ENCODE data around the gene KRT9.
"Not testable (repeated sequence)": the region's sequence is repeated elsewhere in the genome, so short reads cannot be mapped to it uniquely, and the experiment has no call there.

Gene KRT9

GRCh38 chr17:41571561-41572434 is at the start of gene KRT9:
KRT9 (minus strand) TSS chr17:41572059; CDS start chr17:41571992, 67 bp downstream.
- no peak for DNase-seq

GRCh38 chr17:41621435-41621817 is 49.6 kb upstream of the KRT9 start:
- DNase-seq = not testable (repeated sequence)

- no peak for DNase-seq
Measured at GRCh38 chr17:41620583-41621434, 49.0 kb upstream of the KRT9 start.

GRCh38 chr17:41619927-41620582 is 48.2 kb upstream of the KRT9 start:
- not testable (repeated sequence) for DNase-seq

GRCh38 chr17:41619036-41619926 is 47.4 kb upstream of the KRT9 start:
- DNase-seq = no peak

- DNase-seq = no peak
Measured at GRCh38 chr17:41618341-41619035, 46.6 kb upstream of the KRT9 start.

- no peak for DNase-seq
Measured at GRCh38 chr17:41617698-41618097, 45.8 kb upstream of the KRT9 start.

GRCh38 chr17:41617136-41617535 is 45.3 kb upstream of the KRT9 start:
- DNase-seq = no peak

- not testable (repeated sequence) for DNase-seq
Measured at GRCh38 chr17:41616486-41616885, 44.6 kb upstream of the KRT9 start.

GRCh38 chr17:41615454-41615853 is 43.6 kb upstream of the KRT9 start:
- DNase-seq = no peak

- not testable (repeated sequence) for DNase-seq
Measured at GRCh38 chr17:41614767-41615166, 42.9 kb upstream of the KRT9 start.

GRCh38 chr17:41614098-41614497 is 42.2 kb upstream of the KRT9 start:
- DNase-seq = no peak

GRCh38 chr17:41613277-41614082 is 41.6 kb upstream of the KRT9 start:
- no peak for DNase-seq

- DNase-seq = not testable (repeated sequence)
Measured at GRCh38 chr17:41612376-41613160, 40.7 kb upstream of the KRT9 start, which contains the start of gene KRT16. KRT16 (minus strand) TSS chr17:41612767; CDS start chr17:41612688, 79 bp downstream.

GRCh38 chr17:41610965-41611640 is 39.2 kb upstream of the KRT9 start:
- no peak for DNase-seq

- not testable (repeated sequence) for DNase-seq
Measured at GRCh38 chr17:41610061-41610517, 38.2 kb upstream of the KRT9 start.

- DNase-seq = not testable (repeated sequence)
Measured at GRCh38 chr17:41606930-41607329, 35.1 kb upstream of the KRT9 start.

GRCh38 chr17:41602524-41602923 is 30.7 kb upstream of the KRT9 start:
- DNase-seq = no peak

GRCh38 chr17:41600318-41600717 is 28.5 kb upstream of the KRT9 start:
- no peak for DNase-seq

Data from DMS153 (cell line).